Muscle of leg (tissue), 11 donors: Measurements from ENCODE around the gene NLRP9. TPM values are rescaled to one million over a fixed set of nuclear protein-coding genes. Genes with fewer than 3 reads are reported as not detected.
"Not testable (repeated sequence)": the region's sequence is repeated elsewhere in the genome, so short reads cannot be mapped to it uniquely, and the experiment has no call there.

Experiments used
- DNase-seq: peaks from one replicate; pipeline ENCODE4 v3.0.0; 2013
- H3K27ac ChIP-seq: one replicate; pipeline ENCODE4 v1.5.1; 2013; ENCODE audit warnings: mild to moderate bottlenecking, low read length, control low read depth
- H3K27me3 ChIP-seq: one replicate; pipeline ENCODE4 v1.6.1; 2013; ENCODE audit warnings: low read length; ENCODE audit not compliant: control insufficient read depth, insufficient read depth
- H3K36me3 ChIP-seq: one replicate; pipeline ENCODE4 v1.6.1; 2013; ENCODE audit warnings: low read length; ENCODE audit not compliant: control insufficient read depth, insufficient read depth
- H3K4me1 ChIP-seq: one replicate; pipeline ENCODE4 v1.6.1; 2013; ENCODE audit warnings: low read length; ENCODE audit not compliant: control insufficient read depth, insufficient read depth
- H3K4me3 ChIP-seq: one replicate; pipeline ENCODE4 v1.5.1; 2013; ENCODE audit warnings: low read length, control low read depth
- H3K9me3 ChIP-seq: replicated peaks from 2 replicates; pipeline ENCODE4 v1.6.1; 2013; ENCODE audit warnings: low read depth, low read length; ENCODE audit not compliant: control insufficient read depth
- WGBS: methylation state at CpG from one replicate; pipeline ENCODE4 v1.1.5; 2013; ENCODE audit warnings: missing lambda C conversion rate; ENCODE audit not compliant: insufficient coverage; 5-methylcytosine and 5-hydroxymethylcytosine counted together
- polyA plus RNA-seq, 8 donors: library from polyadenylated mRNA; unstranded; fragments of 120-200 nt; gene quantifications; one replicate each; pipeline versions ENCODE4 v1.2.1 to v1.2.3, GENCODE V29; 2013; ENCODE audit warnings: inconsistent platforms in 1 of 8, low replicate concordance in 1 of 8; ENCODE audit not compliant: insufficient read length in 8 of 8, insufficient read depth in 1 of 8
- total RNA-seq: library from RNA; stranded (reverse); fragments of 120-200 nt; gene quantifications from one replicate; pipeline ENCODE4 v1.2.4, GENCODE V29; 2013

NLRP9 gene
- total and polyA plus RNA-seq, 9 donors = not detected

DNA sequence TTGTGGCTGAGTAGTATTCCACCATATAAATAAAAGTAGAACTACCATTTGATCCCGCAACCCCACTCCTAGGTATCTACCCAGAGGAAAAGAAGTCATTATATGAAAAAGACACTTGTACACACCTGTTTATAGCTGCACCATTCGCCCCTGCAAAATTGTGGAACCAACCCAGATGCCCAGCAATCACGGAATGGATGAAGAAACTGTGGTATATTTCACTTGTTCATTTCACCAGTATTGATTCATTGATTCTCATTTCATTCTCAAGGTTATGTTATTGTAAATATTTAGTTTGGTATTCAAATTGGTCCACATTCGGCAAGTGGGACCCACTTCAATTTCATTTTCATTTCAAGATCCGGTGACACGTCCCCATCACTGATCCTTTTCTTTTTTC is 12.5 kb upstream of the NLRP9 start:
- no peak for DNase-seq
- H3K4me1 ChIP-seq = no peaks in the 10 kb centered on the region
- H3K4me3 ChIP-seq = no peak overlapping the region
- WGBS = no CpG with 5 or more reads among the region's 6 CpGs
- no peaks in the 10 kb centered on the region for H3K27me3 ChIP-seq
- H3K9me3 ChIP-seq = no peaks in the 10 kb centered on the region
- no peaks in the 10 kb centered on the region for H3K36me3 ChIP-seq
- no peak overlapping the region for H3K27ac ChIP-seq

DNA sequence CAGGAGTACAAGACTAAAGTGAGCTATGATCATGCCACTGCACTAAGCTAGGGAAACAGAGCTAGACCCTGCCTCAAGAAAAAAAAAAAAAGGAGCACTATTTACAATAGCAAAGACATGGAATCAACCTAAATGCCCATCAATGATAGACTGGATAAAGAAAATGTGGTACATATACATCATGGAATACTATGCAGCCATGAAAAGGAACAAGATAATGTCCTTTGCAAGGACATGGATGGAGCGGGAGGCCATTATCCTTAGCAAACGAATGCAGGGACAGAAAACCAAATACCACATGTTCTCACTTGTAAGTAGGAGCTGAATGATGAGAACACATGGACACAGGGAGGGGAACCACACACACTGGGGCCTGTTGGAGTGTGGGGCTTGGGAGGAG is 7.8 kb downstream of the NLRP9 start:
- H3K4me3 ChIP-seq, H3K27ac ChIP-seq, H3K4me1 ChIP-seq, DNase-seq, H3K27me3 ChIP-seq, H3K36me3 ChIP-seq, H3K9me3 ChIP-seq: not testable (repeated sequence)
- WGBS = no CpG with 5 or more reads among the region's 2 CpGs

DNA sequence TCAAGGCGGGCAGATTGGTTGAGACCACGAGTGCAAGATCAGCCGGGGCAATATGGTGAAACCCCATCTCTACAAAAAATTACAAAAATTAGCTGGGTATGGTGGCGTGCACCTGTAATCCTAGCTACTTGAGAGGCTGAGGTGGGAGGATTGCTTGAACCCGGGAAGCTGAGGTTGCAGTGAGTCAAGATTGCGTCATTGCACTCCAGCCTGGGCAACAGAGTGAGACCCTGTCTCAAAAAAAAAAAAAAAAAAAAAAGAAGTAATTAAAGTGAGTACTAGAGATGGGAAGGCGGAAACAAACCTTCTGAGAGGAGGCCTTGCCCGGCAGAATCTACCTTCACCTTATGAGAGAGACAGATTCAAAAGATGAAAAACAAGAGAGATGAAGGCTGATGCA is 14.7 kb downstream of the NLRP9 start:
- no peaks in the 10 kb centered on the region for H3K27me3 ChIP-seq
- no peak for DNase-seq
- H3K4me3 ChIP-seq = no peak overlapping the region
- no peak overlapping the region for H3K27ac ChIP-seq
- no peaks in the 10 kb centered on the region for H3K4me1 ChIP-seq
- peaks cover 4% of the 10 kb centered on the region for H3K9me3 ChIP-seq
- no peaks in the 10 kb centered on the region for H3K36me3 ChIP-seq
- WGBS = 67% methylated on average over 1 of the region's 8 CpGs

DNA sequence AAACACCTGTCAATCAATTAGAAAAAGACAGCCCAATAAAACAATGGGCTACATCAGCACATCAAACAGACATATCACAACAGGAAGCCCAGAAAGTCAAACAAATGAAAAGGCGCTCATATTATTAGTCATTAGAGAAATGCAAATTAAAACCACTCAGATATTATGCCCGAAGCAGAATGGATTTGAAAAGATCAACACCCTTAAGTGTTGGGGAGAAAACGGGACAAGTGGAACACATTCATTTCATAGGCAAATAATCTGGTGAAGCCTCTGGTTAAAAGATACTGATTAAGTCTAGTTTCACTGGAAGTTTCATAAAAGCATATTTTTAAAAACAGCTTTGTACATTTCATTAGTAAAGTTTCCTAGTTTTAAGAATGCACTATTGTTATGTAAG is 17.4 kb downstream of the NLRP9 start:
- Histone ChIP-seq H3K4me3 (no peak overlapping the region), H3K27me3 (no peaks in the 10 kb centered on the region), H3K9me3 (peaks cover 4% of the 10 kb centered on the region), H3K27ac (no peak overlapping the region), H3K36me3 (no peaks in the 10 kb centered on the region), H3K4me1 (no peaks in the 10 kb centered on the region)
- WGBS = no CpG with 5 or more reads among the region's 3 CpGs
- no peak for DNase-seq

DNA sequence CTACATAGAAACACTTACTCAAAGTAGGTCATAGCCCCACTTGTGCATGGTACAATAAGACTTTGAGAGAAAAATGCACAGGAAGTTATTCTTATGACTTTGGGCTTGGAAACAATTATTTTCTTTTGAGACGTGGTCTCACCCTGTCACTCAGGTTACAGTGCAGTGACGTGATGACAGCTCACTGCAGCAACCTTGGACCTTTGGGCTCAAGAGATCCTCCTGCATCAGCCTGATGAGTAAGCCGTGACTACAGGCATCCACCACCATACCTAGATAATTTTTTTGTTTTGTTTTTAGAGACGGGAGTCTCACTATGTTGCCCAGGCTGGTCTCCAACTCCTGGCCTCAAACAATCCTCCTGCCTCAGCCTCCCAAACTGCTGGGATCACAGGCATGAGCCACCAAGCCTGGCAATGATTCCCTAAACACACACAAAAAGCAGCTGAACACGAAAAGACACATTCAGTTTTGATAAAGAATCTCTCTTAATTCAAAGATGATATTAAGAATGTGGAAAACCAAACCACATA is 17.9 kb downstream of the NLRP9 start:
- 29% methylated on average over 2 of the region's 5 CpGs for WGBS
- Histone ChIP-seq H3K27me3 (no peaks in the 10 kb centered on the region), H3K4me3 (no peak overlapping the region), H3K27ac (no peak overlapping the region), H3K4me1 (no peaks in the 10 kb centered on the region), H3K36me3 (no peaks in the 10 kb centered on the region), H3K9me3 (peaks cover 4% of the 10 kb centered on the region)
- no peak for DNase-seq

DNA sequence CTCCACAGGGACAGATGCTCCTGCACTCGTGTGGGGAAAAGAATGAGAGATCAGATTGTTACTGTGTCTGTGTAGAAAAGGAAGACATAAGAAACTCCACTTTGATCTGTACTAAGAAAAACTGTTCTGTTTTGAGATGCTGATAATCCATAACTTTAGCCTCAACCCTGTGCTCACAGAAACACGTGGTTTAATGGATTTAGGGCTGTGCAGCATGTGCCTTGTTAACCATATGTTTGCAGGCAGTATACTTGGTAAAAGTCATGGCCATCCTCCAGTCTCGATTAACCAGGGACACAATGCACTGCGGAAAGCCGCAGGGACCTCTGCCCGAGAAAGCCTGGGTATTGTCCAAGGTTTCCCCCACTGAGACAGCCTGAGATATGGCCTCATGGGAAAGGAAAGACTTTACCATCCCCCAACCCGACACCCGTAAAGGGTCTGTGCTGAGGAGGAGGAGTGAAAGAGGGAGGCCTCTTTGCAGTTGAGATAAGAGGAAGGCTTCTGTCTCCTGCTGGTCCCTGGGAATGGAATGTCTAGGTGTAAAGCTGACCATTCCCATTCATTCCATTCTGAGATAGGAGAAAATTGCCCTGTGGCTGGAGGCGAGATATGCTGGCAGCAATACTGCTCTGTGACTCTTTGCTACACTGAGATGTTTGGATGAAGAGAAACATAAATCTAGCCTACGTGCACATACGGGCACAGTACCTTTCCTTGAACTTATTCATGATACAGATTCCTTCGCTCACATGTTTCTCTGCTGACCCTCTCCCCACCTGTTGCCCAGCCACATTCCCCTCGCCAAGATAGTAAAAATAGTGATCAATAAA is 20.1 kb downstream of the NLRP9 start:
- H3K9me3 ChIP-seq, H3K4me1 ChIP-seq, H3K27ac ChIP-seq, H3K36me3 ChIP-seq, DNase-seq, H3K4me3 ChIP-seq, H3K27me3 ChIP-seq: not testable (repeated sequence)
- 20% methylated on average over 2 of the region's 13 CpGs for WGBS

DNA sequence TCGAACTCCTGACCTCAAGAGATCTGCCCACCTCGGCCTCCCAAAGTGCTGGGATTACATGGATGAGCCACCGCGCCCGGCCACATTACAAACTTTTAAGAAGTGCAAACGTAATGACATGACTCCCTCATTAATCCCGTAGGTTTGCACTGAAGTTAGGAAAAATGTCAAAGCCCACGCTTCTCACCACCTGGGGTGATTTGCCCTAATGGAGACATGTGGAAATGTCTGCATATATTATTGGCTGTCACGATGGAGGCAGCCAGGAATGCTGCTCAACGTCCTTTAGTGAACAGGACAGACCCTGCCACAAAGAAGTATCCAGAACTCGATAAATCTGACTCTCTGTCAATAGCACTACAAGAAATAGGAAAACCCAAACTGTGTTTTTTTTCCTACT is 21.0 kb downstream of the NLRP9 start:
- Histone ChIP-seq H3K36me3 (no peaks in the 10 kb centered on the region), H3K4me1 (no peaks in the 10 kb centered on the region), H3K27ac (no peak overlapping the region), H3K27me3 (no peaks in the 10 kb centered on the region), H3K4me3 (no peak overlapping the region), H3K9me3 (peaks cover 4% of the 10 kb centered on the region)
- 71% methylated on average over 6 of the region's 11 CpGs for WGBS
- no peak for DNase-seq

DNA sequence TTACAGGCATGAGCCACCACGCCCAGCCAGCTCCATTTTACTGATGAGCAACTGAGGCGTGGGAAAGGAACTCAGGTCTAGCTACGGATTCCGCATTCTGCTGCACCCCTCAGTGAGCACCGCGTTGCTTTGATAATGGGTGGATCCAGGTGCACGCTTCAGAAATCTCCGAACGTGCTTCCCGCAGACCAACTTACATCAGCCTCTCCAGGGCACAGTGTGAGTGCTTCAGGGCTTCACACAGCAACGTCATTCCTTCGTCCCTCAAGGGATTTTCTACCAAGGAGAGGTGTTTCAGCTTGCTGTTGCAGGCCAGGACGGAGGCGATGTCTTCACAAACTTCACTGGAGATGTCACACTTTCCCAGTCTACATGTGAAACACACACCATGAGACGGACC is 21.7 kb downstream of the NLRP9 start:
- H3K27ac ChIP-seq = no peak overlapping the region
- H3K36me3 ChIP-seq = no peaks in the 10 kb centered on the region
- 87% methylated on average over 15 of the region's 15 CpGs for WGBS
- no peak overlapping the region for H3K4me3 ChIP-seq
- H3K9me3 ChIP-seq = peaks cover 4% of the 10 kb centered on the region
- no peaks in the 10 kb centered on the region for H3K4me1 ChIP-seq
- no peaks in the 10 kb centered on the region for H3K27me3 ChIP-seq
- DNase-seq = no peak

DNA sequence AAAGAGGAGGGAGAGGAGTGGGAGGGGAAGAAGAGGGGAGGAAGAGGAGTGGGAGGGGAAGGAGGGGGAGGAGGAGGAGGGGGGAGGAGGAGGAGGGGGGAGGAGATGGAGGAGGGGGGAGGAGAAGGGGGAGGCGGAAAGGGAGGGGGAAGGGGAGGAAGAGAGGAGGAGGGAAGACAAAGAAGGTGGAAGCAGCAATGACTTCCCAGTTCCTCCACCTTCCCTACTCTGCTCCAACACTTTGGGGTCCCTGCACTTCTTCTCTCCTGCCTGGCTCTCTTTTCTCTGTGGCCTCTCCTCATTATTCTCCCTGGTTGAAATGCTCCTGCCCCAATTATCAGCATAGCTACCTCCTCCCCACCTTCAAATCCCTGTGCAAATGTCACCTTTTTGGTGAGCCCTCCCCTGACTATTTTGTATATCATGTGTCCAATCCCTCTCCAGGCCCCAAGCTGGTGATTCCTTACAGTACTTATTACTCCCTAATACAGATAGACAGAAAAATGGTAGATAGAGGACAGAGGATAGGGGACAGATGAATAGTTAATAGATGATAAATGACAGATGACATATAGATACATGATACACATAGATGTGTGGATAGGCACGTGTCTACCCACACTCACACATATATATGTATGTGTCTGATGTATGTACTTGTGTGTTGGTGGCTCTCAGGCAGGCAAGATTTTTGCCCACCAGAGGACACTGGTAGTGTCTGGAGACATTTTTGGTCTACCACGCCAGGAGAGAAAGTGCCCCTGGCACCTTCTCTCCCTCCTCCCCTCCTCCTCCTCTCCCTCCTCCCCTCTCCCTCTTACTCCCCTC is 25.2 kb downstream of the NLRP9 start:
- H3K36me3 ChIP-seq = no peaks in the 10 kb centered on the region
- no peaks in the 10 kb centered on the region for H3K4me1 ChIP-seq
- no peak overlapping the region for H3K4me3 ChIP-seq
- DNase-seq = no peak
- H3K27me3 ChIP-seq = no peaks in the 10 kb centered on the region
- no peak overlapping the region for H3K27ac ChIP-seq
- WGBS = no CpG with 5 or more reads among the region's 3 CpGs
- H3K9me3 ChIP-seq = no peaks in the 10 kb centered on the region

DNA sequence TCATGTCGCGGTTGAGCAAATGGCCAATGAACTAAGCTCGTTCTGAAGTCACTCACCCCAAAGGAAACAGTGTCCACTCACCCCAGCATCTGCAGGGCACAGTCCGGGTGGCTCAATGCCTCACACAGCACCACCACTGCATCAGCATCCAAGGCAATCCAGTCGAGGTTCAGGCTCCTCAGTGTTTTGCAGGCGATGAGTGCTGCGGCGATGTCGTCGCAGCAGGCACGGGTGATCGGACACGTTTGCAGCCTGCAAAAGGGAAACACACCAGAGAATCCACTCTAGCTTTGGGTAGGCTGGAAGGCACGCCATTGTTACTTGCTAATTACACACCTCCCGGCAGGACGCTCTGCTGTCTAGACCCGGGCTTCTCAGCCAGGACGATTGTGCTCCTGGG is 26.5 kb downstream of the NLRP9 start:
- 72% methylated on average over 16 of the region's 18 CpGs for WGBS
- H3K4me1 ChIP-seq = no peaks in the 10 kb centered on the region

More for the DNA sequence above, 26.5 kb downstream of the NLRP9 start:
- Histone ChIP-seq H3K27ac (no peak overlapping the region), H3K4me3 (no peak overlapping the region), H3K27me3 (no peaks in the 10 kb centered on the region), H3K9me3 (no peaks in the 10 kb centered on the region), H3K36me3 (no peaks in the 10 kb centered on the region)
- no peak for DNase-seq
